HG03139 (cell line): ENCODE results near the gene ORAI2.
"Not testable (repeated sequence)": the region's sequence is repeated elsewhere in the genome, so short reads cannot be mapped to it uniquely, and the experiment has no call there.

ENCODE experiments used
- ATAC-seq: cut with Tn5 transposase; IDR thresholded peaks from one replicate; pipeline ENCODE4 v1.9.1; 2021; ENCODE audit not compliant: unreplicated experiment

Gene ORAI2

GRCh38 chr7:102494473-102495149, 61.2 kb downstream of the ORAI2 start:
- peak; percentile 60 for ATAC-seq

- ATAC-seq, result not testable (repeated sequence)
Measured at GRCh38 chr7:102496861-102497260, 63.5 kb downstream of the ORAI2 start.

- ATAC-seq, result not testable (repeated sequence)
Measured at GRCh38 chr7:102497308-102497707, 63.9 kb downstream of the ORAI2 start.

- ATAC-seq, result not testable (repeated sequence)
Measured at GRCh38 chr7:102498321-102498720, 64.9 kb downstream of the ORAI2 start.

- not testable (repeated sequence) for ATAC-seq
Measured at GRCh38 chr7:102503141-102503540, 69.8 kb downstream of the ORAI2 start.

- ATAC-seq, result not testable (repeated sequence)
Measured at GRCh38 chr7:102505298-102506185, 72.2 kb downstream of the ORAI2 start.
